ENCODE measurements around the gene SRSF3.
A peak's percentile ranks its signal among the peaks of the same experiment; 100 is the strongest.
"Not testable (repeated sequence)": the region's sequence is repeated elsewhere in the genome, so short reads cannot be mapped to it uniquely, and the experiment has no call there.

Gene SRSF3

GRCh38 chr6:36605560-36606391, 11.6 kb downstream of the SRSF3 start:
- no peak for DNase-seq

GRCh38 chr6:36607305-36607682, 13.1 kb downstream of the SRSF3 start:
- DNase-seq: not testable (repeated sequence)

- DNase-seq: no peak
Observed at GRCh38 chr6:36607683-36608386, 13.7 kb downstream of the SRSF3 start.

GRCh38 chr6:36608788-36609563, 14.8 kb downstream of the SRSF3 start:
- no peak for DNase-seq

- no peak for DNase-seq
Observed at GRCh38 chr6:36609582-36609981, 15.4 kb downstream of the SRSF3 start.

DNA sequence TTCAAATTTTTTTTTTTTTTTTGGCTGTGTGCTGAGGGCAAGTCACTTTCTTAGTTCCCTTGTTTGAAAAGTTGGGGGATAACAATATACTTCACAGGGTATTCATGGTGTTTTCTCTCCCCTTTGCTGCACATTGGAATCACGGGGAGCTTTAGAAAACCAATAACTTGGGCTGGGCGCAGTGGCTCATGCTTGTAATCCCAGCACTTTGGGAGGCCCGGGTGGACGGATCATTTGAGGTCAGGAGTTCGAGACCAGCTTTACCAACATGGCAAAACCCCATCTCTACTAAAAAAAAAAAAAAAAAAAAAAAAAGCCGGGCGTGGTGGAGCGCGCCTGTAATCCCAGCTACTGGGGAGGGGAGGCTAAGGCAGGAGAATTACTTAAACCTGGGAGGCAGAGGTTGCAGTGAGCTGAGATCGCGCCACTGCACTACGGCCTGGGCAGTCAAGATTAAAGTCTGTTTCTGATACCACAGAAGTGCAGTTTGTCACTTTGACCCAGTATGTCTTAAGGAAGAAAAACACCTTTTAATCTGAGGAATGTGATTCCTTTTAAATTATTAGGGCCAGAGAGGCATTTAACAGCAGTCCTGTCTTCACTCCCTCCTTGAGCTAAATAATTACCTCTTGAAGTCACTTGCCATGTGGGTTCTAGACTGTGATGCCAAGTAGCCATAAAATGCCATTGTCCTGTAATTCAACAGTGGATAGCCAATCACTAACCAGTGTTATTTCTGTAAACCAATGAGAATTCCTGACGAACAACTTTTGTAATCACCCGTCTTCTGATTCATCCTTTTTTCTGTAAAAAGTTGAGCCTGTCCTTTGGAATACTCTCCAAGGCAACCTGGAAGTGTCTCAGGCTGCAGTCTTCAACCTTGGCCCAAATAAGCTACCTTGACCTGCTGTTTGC, 16.1 kb downstream of the SRSF3 start:
- no peak for DNase-seq

GRCh38 chr6:36610956-36611336, 16.8 kb downstream of the SRSF3 start:
- DNase-seq: no peak

DNA sequence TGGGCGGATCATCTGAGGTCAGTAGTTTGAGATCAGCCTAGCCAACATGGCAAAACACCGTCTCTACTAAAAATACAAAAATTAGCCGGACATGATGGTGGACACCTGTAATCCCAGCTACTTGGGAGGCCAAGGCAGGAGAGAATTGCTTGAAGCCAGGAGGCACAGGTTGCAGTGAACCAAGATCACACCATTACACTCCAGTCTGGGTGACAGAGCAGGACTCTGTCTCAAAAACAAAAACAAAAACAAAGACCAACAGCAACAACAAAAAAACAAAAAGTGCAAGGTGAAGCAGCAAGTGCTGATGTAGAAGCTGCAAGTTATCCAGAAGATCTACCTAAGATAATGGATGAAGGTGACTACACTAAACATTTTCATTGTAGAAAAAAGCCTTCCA, 17.5 kb downstream of the SRSF3 start:
- not testable (repeated sequence) for DNase-seq

DNA sequence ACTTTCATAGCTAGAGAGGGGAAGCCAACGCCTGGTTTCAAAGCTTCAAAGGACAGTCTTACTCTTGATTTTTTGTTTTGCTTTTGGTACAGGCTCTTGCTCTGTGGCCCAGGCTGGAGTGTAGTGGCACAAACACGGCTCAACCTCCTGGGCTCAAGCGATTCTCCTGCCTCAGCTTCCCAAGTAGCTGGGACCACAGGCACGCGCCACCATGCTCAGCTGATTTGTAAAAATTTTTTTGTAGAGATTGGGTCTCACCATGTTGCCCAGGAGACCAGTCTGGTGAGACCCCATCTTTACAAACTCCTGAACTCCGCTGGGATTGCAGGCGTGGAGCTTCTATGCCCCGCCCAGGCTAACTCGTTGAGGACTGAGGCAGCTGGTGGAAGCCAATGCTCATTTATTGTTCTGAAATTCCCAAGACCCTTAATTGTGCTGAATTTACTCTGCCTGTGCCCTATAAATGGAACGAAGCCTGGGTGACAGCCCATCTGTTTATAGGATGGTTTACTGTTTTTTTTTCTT, 18.0 kb downstream of the SRSF3 start:
- no peak for DNase-seq

GRCh38 chr6:36613200-36613995, 19.2 kb downstream of the SRSF3 start:
- DNase-seq: no peak

DNA sequence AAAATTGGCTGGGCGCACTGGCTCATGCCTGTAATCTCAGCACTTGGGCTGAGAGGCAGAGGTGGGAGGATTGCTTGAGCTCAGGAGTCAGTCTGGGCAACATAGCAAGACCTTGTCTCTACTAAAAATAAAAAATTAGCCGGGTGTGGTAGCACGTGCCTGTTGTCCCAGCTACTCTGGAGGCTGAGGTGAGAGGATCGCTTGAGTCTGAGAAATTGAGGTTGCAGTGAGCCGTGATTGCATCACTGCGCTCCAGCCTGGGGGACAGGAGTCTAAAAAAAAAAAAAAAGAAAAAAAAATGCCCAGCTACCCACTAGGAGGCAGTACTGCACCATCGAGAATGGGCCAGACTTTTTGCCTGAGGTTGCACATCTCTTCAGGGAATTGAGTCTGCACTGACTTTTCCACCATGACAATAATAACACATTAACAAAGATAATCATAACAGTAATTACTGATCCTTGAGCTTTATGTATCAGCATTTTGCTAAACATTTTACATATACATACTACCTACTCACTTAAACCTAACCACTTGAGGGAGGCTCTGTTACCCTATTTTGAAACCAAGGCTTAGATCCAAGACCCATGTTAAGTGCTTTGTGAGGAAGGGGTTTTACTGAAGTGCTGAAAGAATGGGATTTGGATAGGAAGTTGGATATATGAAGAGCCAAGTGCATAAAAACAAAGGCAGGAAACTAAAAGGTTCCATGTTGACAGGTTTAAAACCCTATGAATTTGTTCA, 21.0 kb downstream of the SRSF3 start:
- peak; percentile 52 for DNase-seq

DNA sequence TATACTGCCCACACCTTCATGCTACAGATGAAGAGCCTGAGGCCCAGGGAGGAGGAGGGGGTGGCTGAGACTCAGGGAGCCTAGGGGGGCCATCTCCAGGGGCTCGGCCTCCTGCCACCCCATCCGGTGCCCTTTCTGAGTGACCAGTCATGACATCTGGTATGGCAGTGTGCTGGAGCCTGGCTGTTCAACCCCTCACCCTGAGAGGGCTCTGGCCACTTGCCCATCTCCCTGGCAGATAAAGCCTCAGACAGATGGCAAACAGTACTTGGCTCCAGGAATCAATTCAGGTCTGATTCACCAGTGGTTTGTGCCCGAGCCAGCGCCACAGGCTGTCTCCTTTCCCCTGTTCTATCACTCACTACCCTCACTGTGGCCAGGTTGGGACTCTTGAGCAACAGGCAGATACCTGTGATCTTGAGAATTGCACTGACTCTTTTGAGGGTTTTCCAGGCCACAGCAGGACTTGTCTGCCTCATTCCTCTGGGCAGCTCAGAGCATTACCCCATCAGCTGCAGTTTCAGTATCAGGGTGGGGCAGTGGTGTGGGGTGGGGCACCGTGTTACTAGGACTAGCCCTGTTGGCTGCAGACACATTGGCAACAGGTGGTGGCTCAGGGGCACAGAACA, 22.8 kb downstream of the SRSF3 start:
- DNase-seq: peak; percentile 50

DNA sequence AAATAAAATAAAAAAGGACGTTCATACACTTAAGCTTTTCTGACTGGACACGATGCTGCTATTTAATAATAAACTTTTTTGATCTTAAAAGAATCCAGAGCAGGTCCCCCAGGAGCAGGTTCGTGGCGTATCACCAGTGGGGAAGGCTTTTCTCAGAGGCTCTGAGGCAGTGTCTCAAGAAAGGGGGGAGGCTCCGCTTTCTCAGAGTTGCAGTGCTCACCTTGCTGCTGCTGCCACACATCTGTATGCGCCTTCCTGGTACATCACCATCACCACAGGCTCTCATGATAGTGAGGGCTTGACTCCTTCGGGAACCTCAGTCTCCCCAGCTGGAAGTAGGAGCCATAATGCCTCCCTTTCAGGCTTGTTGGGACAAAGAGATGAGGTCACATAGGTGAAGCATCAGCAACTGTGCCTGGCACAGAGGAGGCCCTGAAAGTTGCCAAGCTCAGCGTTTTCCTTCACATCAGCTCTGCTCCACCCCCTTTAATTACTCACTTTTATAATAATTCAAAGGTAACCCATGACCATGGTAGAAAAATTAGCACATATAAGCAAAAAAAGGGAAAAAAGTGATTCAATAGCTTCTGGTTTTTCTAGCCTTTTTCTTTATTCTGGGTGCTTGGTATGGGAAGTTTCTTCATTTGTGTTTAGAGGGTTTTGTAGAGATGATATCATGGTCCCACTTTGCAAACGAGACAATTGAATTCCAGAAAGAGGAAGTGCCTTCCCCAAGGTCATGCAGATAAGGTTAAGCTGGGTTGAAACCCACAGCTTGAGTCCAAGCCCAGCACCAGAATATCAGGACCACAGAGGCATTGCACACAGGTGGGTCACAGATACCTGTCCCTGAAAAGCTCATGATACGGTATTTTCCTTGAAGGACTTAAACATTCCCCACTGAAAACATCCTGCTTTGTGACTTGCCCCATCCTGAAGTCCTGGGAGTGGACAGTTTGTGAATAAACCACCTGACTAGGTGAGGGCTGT, 24.5 kb downstream of the SRSF3 start:
- no peak for DNase-seq

- DNase-seq: no peak
Observed at GRCh38 chr6:36621371-36621855, 27.3 kb downstream of the SRSF3 start.

- DNase-seq: no peak
Observed at GRCh38 chr6:36622901-36623546, 28.9 kb downstream of the SRSF3 start.

DNA sequence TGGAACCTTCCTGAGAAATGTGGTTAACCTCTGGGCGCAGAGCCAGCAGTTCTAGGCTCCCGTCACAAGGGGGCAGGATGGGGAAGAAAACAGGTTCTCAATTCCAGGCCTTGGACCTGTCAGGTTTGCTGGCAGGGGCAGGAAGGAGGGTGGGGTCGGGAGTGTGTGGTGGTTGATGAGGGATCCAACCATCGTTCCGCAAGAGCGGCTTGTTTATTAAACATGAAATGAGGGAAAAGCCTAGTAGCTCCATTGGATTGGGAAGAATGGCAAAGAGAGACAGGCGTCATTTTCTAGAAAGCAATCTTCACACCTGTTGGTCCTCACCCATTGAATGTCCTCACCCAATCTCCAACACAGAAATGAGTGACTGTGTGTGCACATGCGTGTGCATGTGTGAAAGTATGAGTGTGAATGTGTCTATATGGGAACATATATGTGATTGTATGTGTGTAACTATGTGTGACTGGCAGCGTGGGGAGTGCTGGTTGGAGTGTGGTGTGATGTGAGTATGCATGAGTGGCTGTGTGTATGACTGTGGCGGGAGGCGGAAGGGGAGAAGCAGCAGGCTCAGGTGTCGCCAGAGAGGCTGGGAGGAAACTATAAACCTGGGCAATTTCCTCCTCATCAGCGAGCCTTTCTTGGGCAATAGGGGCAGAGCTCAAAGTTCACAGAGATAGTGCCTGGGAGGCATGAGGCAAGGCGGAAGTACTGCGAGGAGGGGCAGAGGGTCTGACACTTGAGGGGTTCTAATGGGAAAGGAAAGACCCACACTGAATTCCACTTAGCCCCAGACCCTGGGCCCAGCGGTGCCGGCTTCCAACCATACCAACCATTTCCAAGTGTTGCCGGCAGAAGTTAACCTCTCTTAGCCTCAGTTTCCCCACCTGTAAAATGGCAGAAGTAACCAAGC, 29.6 kb downstream of the SRSF3 start:
- peak; percentile 65 for DNase-seq
